GM19023 (cell line): ENCODE data around the gene SCARF1.
A peak's percentile ranks its signal among the peaks of the same experiment; 100 is the strongest.

ENCODE experiments used
- ATAC-seq: cut with Tn5 transposase; IDR thresholded peaks from one replicate; pipeline ENCODE4 v1.9.1; 2021; ENCODE audit warnings: mild to moderate bottlenecking, moderate library complexity; ENCODE audit not compliant: unreplicated experiment

The SCARF1 gene

GRCh38 chr17:1648963-1649843, 3.7 kb upstream of the SCARF1 start:
- peak; percentile 56 for ATAC-seq

GRCh38 chr17:1648173-1648962, 2.8 kb upstream of the SCARF1 start:
- ATAC-seq: no peak

- no peak for ATAC-seq
Measured at GRCh38 chr17:1647802-1648171, 2.3 kb upstream of the SCARF1 start.

- no peak for ATAC-seq
Measured at GRCh38 chr17:1646199-1646875, 805 bp upstream of the SCARF1 start.

- ATAC-seq: no peak
Measured at GRCh38 chr17:1644493-1645206, 882 bp downstream of the SCARF1 start.

- ATAC-seq: no peak
Measured at GRCh38 chr17:1643999-1644492, 1.5 kb downstream of the SCARF1 start.

GRCh38 chr17:1643293-1643998, 2.1 kb downstream of the SCARF1 start:
- ATAC-seq: no peak

- no peak for ATAC-seq
Measured at GRCh38 chr17:1641065-1641403, 4.5 kb downstream of the SCARF1 start.

GRCh38 chr17:1640329-1641064, 5.0 kb downstream of the SCARF1 start:
- no peak for ATAC-seq

- no peak for ATAC-seq
Measured at GRCh38 chr17:1639549-1640180, 5.9 kb downstream of the SCARF1 start.

GRCh38 chr17:1638624-1639300, 6.8 kb downstream of the SCARF1 start:
- ATAC-seq: no peak

- no peak for ATAC-seq
Measured at GRCh38 chr17:1638171-1638590, 7.4 kb downstream of the SCARF1 start.

GRCh38 chr17:1636732-1637285, 8.7 kb downstream of the SCARF1 start:
- no peak for ATAC-seq

GRCh38 chr17:1635675-1636465, 9.7 kb downstream of the SCARF1 start:
- ATAC-seq: no peak

- ATAC-seq: no peak
Measured at GRCh38 chr17:1634841-1635650, 10.5 kb downstream of the SCARF1 start.

GRCh38 chr17:1630662-1631061, 14.9 kb downstream of the SCARF1 start:
- no peak for ATAC-seq
